Choroid plexus epithelial cell (primary cell): ENCODE measurements around the gene AUTS2.

Experiments
- DNase-seq: peaks from one replicate; pipeline ENCODE4 v3.0.0-alpha.2; 2010; ENCODE audit warnings: low read depth
- H3K4me3 ChIP-seq: 2 replicates; pipeline ENCODE4 v1.5.1; 2011; ENCODE audit warnings: low read depth, mild to moderate bottlenecking, control low read depth, low read length, moderate library complexity
- TF ChIP-seq, protein P1 (sequence below): conservative IDR thresholded peaks from 2 replicates; pipeline ENCODE4 v1.5.1; 2011; ENCODE audit warnings: low read depth, mild to moderate bottlenecking, control low read depth, inconsistent platforms, low read length, moderate library complexity

The AUTS2 gene

GRCh38 chr7:69843653-69844052, 245.4 kb downstream of the AUTS2 start:
- no peak for DNase-seq
- no peak overlapping the region for H3K4me3 ChIP-seq
- TF ChIP-seq, protein P1, sequence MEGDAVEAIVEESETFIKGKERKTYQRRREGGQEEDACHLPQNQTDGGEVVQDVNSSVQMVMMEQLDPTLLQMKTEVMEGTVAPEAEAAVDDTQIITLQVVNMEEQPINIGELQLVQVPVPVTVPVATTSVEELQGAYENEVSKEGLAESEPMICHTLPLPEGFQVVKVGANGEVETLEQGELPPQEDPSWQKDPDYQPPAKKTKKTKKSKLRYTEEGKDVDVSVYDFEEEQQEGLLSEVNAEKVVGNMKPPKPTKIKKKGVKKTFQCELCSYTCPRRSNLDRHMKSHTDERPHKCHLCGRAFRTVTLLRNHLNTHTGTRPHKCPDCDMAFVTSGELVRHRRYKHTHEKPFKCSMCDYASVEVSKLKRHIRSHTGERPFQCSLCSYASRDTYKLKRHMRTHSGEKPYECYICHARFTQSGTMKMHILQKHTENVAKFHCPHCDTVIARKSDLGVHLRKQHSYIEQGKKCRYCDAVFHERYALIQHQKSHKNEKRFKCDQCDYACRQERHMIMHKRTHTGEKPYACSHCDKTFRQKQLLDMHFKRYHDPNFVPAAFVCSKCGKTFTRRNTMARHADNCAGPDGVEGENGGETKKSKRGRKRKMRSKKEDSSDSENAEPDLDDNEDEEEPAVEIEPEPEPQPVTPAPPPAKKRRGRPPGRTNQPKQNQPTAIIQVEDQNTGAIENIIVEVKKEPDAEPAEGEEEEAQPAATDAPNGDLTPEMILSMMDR = no peak

- no peak overlapping the region for H3K4me3 ChIP-seq
- DNase-seq = no peak
- TF ChIP-seq, protein P1 = no peak
These were observed 246.1 kb downstream of the AUTS2 start for GRCh38 chr7:69844264-69844868.

DNA sequence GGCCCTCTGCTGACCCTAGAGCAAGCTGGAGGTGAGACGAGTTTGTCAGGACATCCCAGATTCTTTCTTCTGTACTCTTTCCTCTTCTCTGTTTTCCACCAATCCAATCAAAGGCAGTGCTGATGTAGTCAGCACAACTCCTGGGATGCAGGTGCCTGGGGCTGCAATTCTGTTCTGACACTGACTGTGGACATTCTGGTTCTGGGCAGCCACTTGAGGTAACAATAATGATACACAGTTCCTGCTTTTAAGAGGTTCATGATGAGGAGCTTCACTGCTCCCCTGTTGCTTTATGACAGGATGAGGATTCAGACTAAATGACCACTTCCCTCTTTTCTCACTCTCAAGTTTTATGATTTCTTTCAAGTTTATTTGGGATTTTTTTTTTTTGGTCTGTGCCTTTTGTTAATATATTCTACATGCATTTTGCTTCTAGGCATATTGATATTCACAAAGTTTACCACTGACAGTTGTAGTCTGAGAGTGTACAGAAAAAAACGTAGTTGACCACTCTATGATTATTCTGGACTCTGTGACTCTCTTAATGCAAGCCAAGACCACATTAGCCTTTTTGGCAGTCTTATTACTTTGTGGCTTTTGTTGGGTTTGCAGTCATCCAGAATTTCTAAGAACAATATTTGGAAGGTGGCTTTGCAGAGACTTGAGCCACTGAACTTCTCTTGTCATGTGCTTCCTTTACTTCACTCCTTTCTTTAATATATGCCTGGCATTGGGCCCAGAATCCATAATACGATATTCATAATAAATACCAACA, 247.6 kb downstream of the AUTS2 start:
- TF ChIP-seq, protein P1 = no peak
- H3K4me3 ChIP-seq = no peak overlapping the region
- DNase-seq = no peak

DNA sequence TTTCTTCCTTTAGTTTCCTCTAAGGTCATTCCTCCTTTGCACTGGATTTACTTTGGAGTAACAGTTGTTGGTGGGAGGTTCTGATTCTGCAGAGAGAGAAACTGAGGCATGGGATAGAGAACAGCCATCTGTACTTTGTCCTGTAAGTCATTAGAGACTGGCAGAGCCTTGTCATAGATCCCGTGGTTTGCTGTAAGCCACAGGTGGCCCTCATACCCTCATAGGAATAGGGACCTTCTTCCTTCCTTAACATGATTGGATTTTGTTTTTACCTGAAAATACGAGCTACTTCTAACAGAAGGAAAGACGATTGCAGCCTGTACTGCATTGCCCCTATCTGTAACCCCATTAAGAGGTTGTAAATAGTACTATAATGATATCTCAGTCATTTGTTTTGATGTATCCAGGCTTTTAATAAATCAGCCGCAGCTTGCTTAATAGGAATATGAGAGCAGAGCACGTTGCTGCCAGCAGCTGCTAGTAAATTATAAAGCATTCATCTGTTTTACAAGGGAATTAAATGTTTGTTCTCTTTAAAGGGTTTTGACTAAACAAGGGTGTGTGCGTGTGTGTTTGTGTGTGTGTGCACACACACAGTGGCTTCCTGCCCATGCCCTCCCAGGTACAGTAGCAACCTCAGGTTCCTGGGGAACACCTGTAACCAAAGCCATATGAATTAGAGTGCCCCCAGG, 249.8 kb downstream of the AUTS2 start:
- no peak overlapping the region for H3K4me3 ChIP-seq
- TF ChIP-seq, protein P1 = no peak
- DNase-seq = no peak

- DNase-seq = no peak
- no peak overlapping the region for H3K4me3 ChIP-seq
- TF ChIP-seq, protein P1 = no peak
These were observed 251.0 kb downstream of the AUTS2 start for GRCh38 chr7:69849268-69849667.

GRCh38 chr7:69857014-69857413, 258.7 kb downstream of the AUTS2 start:
- H3K4me3 ChIP-seq = no peak overlapping the region
- TF ChIP-seq, protein P1 = no peak
- DNase-seq = no peak

GRCh38 chr7:69858471-69858870, 260.2 kb downstream of the AUTS2 start:
- no peak overlapping the region for H3K4me3 ChIP-seq
- no peak for DNase-seq
- TF ChIP-seq, protein P1 = no peak
